ENCODE data around the gene SHKBP1. TPM values are rescaled to one million over a fixed set of nuclear protein-coding genes. Genes with fewer than 3 reads are reported as not detected.

The SHKBP1 gene
- total RNA-seq, 1 donor from 2014 or later, result 192 TPM

DNA sequence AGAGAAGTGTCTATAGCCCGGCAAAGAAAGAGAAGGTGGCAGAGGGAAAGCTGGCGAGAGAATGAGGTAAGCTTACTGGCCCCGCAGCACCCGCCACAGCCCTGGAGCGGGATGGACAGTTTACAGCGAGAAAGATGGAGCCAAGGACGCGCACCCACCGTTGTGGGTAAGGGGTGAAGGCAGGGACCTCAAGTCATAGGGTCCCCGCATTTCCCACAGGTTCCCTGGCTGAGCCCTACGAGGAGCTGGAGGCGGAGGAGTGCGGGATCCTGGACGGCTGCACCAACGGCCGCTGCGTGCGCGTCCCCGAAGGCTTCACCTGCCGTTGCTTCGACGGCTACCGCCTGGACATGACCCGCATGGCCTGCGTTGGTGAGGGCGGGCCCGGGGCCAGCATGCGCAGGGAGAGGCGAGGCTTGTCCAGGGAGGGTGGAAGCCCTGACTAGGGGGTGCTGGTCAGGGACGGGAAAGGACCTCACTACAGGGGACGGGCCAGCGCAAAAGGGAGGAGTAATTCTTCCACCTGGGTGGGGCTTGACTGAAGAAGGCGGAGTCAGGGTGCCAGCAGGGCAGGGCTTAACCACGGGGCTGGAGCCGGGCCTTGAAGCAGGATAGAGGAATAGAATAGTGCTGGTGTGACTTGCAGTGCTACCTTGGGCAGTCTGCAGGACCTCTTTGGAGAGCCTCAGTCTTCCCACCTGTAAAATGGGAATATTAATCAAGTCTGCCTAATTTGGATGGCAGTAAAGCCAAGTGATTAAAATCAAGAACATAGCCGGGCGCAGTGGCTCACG lies 51.0 kb downstream of the SHKBP1 start:
- no peaks in the 10 kb centered on the region for H3K9me3 ChIP-seq
- intact Hi-C loops (cut with DNase I), result no loop called here
- H3K27ac ChIP-seq, result no peak overlapping the region
- peaks cover 0 to 2% of the 10 kb centered on the region in 2 donors for H3K4me1 ChIP-seq
- TF ChIP-seq, protein P1, sequence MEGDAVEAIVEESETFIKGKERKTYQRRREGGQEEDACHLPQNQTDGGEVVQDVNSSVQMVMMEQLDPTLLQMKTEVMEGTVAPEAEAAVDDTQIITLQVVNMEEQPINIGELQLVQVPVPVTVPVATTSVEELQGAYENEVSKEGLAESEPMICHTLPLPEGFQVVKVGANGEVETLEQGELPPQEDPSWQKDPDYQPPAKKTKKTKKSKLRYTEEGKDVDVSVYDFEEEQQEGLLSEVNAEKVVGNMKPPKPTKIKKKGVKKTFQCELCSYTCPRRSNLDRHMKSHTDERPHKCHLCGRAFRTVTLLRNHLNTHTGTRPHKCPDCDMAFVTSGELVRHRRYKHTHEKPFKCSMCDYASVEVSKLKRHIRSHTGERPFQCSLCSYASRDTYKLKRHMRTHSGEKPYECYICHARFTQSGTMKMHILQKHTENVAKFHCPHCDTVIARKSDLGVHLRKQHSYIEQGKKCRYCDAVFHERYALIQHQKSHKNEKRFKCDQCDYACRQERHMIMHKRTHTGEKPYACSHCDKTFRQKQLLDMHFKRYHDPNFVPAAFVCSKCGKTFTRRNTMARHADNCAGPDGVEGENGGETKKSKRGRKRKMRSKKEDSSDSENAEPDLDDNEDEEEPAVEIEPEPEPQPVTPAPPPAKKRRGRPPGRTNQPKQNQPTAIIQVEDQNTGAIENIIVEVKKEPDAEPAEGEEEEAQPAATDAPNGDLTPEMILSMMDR (IDR thresholded peaks at IDR 0.05), result no peak
- peak in 1 of 2 donors; percentile 56 for DNase-seq (ENCODE audit: low spot score in 2 of 2)
- no peak overlapping the region for H3K4me3 ChIP-seq
- no peaks in the 10 kb centered on the region for H3K27me3 ChIP-seq
- peaks cover 45 to 52% of the 10 kb centered on the region in 2 donors for H3K36me3 ChIP-seq

DNA sequence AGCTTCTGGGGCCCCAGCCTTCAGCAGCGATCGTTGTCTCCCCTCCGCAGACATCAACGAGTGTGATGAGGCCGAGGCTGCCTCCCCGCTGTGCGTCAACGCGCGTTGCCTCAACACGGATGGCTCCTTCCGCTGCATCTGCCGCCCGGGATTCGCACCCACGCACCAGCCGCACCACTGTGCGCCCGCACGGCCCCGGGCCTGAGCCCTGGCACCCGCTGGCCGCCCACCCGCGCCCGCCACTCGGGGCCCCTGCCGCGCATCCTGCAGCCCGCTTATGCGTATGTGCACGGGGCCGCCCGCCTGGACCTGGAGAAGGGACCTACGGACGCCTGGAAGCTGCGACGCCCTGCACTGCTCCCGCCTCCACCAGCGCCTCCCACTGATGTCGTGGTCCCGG lies 52.7 kb downstream of the SHKBP1 start:
- H3K27ac ChIP-seq, result no peak overlapping the region
- H3K27me3 ChIP-seq, result no peaks in the 10 kb centered on the region
- H3K9me3 ChIP-seq, result no peaks in the 10 kb centered on the region
- TF ChIP-seq, protein P1 (IDR thresholded peaks at IDR 0.05), result no peak
- peaks cover 2 to 6% of the 10 kb centered on the region in 2 donors for H3K4me1 ChIP-seq
- H3K36me3 ChIP-seq, result peaks cover 38 to 39% of the 10 kb centered on the region in 2 donors
- DNase-seq (ENCODE audit: low spot score in 2 of 2), result no peak
- intact Hi-C loops (cut with DNase I), result no loop called here
- H3K4me3 ChIP-seq, result no peak overlapping the region

DNA sequence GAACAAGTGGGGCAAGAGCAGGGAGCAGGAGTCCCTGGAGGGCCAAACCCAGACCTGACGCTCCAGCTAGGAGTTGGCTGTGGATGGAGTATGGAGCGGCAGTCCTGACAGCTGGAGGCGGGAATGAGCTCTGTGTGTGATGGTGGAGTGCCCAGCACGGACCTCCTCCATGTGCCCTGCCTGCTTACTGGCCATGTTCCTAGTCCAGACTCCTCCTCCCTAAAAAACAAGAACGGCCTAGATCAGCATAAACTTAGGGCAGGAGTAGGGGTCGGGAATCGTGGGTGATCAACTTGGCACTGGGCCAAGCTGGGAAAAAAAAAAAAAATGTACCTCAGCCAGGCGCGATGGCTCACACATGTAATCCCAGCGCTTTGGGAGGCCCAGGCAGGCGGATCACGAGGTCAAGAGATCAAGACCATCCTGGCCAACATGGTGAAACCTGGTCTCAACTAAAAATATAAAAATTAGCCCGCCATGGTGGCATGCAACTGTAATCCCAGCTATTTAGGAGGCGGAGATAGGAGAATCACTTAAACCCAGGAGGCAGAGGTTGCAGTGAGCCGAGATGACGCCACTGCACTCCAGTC lies 54.0 kb downstream of the SHKBP1 start:
- TF ChIP-seq, protein P1 (IDR thresholded peaks at IDR 0.05), result no peak
- no peaks in the 10 kb centered on the region for H3K9me3 ChIP-seq
- DNase-seq (ENCODE audit: low spot score in 2 of 2), result no peak
- H3K4me3 ChIP-seq, result no peak overlapping the region
- H3K36me3 ChIP-seq, result peaks cover 34 to 35% of the 10 kb centered on the region in 2 donors
- peaks cover 2 to 6% of the 10 kb centered on the region in 2 donors for H3K4me1 ChIP-seq
- intact Hi-C loops (cut with DNase I), result loop anchor here (10.0 kb wide), 1 partner anchor 326 kb away; no protein-coding TSS in a partner anchor
- peak overlapping the region; percentile 20 to 28 for H3K27ac ChIP-seq
- no peaks in the 10 kb centered on the region for H3K27me3 ChIP-seq

DNA sequence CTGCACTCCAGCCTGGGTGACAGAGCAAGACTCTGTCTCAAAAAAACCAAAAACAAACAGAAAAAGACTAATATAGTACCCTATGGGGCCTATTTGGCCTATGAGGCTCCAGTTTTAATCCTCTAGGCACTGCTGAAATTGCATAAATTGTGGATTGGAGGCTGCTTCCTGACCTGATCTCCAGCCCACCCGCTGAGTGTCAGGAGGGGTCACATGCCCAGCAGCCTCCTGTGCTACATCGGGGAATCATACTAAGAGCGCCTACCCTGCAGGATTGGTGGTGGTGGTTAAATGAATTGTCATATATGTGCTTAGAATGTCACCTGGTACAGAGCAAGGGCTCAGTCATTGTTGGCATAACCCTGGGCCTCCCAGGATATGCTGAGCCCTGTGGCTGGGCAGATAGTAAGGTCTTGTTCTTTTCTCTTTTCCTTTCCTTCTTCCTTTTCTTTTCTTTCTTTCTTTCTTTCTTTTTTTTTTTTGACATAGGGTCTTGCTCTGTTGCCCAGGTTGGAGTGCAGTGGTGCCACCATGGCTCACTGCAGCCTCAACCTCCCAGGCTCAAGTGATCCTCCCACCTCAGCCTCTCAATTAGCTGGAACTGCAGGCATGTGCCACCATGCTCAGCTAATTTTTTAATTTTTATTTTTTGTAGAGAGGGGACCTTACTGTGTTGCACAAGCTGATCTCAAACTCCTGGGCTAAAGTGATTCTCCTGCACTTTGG lies 55.8 kb downstream of the SHKBP1 start:
- Histone ChIP-seq H3K27ac (peak overlapping the region; percentile 6 to 60), H3K4me3 (no peak overlapping the region), H3K27me3 (no peaks in the 10 kb centered on the region), H3K9me3 (no peaks in the 10 kb centered on the region), H3K4me1 (peaks cover 2 to 6% of the 10 kb centered on the region in 2 donors), H3K36me3 (peaks cover 16 to 18% of the 10 kb centered on the region in 2 donors)
- TF ChIP-seq, protein P1 (IDR thresholded peaks at IDR 0.05), result no peak
- no peak for DNase-seq (ENCODE audit: low spot score in 2 of 2)
- intact Hi-C loops (cut with DNase I), result loop anchor here (10.0 kb wide), 1 partner anchor 328 kb away; no protein-coding TSS in a partner anchor

DNA sequence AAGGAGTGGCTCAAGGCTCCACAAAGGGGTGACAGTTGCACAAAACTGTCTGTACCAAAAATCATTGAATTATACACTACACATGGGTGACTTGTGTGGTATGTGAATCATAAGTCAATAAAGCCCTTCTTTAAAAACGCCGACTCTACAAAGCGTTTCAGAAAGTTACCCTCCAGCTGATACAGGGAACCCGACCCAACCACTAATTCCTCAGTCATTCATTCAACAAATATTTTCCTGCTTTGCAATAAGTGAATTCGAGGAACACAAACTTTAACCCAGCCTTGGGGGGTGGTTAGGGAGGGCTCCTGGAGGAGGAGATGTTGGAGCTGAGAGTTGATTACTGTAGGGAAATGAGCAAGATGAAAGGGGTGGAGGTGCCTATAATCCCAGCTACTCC lies 56.5 kb downstream of the SHKBP1 start:
- peak overlapping the region; percentile 60 to 63 for H3K27ac ChIP-seq
- no peak for DNase-seq (ENCODE audit: low spot score in 2 of 2)
- H3K4me3 ChIP-seq, result no peak overlapping the region
- no peaks in the 10 kb centered on the region for H3K27me3 ChIP-seq
- H3K4me1 ChIP-seq, result peaks cover 2 to 6% of the 10 kb centered on the region in 2 donors
- H3K9me3 ChIP-seq, result no peaks in the 10 kb centered on the region
- TF ChIP-seq, protein P1 (IDR thresholded peaks at IDR 0.05), result no peak
- H3K36me3 ChIP-seq, result peaks cover 13 to 14% of the 10 kb centered on the region in 2 donors
- intact Hi-C loops (cut with DNase I), result loop anchor here (10.0 kb wide), 1 partner anchor 328 kb away; no protein-coding TSS in a partner anchor
